ENCODE measurements around the gene SREBF1.

SREBF1 gene

DNA sequence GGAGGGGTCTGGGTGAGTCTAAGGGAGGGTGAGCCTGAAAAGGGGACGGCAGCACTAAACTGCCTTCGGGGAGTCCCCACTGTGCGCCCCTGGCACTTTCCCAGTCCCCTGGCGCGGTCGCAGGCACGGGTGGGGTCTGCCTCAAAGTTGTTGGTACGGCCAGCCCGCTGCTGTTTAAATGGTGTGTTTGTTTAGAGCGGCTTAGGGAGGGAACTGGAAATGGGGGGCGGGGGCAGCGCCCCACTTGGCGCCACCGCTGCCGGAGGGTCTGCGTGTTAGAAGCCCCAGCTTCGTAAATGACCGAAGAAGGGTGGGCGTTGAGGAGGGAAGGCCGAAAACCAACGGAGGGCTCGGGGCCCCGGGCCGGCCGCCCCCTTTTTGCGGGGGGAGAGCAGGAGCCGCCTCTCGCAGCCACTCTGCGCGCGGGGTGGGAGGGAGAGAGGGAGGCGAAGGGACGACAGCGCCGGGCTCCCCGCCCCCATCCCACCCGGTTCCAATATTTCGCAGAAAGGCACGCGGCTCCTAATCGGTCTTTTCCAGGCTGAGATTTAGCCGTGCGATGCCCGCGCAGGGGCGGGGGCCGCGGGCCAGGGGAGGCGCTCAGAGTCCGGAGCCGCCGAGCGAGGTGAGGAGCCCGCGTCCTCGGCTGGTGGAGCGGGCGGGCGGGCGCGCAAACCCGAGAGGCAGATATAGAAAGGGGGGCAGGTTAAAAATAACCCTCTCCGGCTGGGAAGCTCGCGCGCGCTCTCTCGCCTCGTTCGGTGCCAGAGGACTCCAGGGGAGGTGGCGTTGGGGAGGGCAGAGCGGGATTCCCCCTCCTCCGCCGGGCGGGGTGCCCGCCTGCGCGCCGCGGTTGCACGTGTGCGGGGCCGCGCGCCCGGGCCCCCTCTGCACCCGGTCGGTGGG is 54.9 kb downstream of the SREBF1 start:
- peaks cover 25% of the 10 kb centered on the region for H3K27me3 ChIP-seq (ENCODE audit: control insufficient read depth, insufficient read depth, low read length)
- peak overlapping the region; percentile 21 for H3K9ac ChIP-seq (ENCODE audit: low read length)
- no peak overlapping the region; the same call in 1 of the 2 replicates for H3K27ac ChIP-seq (ENCODE audit: low read depth, low read length)
- peaks cover 54% of the 10 kb centered on the region for H3K4me1 ChIP-seq (ENCODE audit: control insufficient read depth, insufficient read depth, low read length)
- H3K36me3 ChIP-seq (ENCODE audit: control insufficient read depth, insufficient read depth, low read length), result no peaks in the 10 kb centered on the region
- peak overlapping the region; percentile 75 for H3K4me3 ChIP-seq (ENCODE audit: low read depth, low read length)
- H3K9me3 ChIP-seq (ENCODE audit: control insufficient read depth, insufficient read depth, low read depth, low read length), result no peaks in the 10 kb centered on the region

DNA sequence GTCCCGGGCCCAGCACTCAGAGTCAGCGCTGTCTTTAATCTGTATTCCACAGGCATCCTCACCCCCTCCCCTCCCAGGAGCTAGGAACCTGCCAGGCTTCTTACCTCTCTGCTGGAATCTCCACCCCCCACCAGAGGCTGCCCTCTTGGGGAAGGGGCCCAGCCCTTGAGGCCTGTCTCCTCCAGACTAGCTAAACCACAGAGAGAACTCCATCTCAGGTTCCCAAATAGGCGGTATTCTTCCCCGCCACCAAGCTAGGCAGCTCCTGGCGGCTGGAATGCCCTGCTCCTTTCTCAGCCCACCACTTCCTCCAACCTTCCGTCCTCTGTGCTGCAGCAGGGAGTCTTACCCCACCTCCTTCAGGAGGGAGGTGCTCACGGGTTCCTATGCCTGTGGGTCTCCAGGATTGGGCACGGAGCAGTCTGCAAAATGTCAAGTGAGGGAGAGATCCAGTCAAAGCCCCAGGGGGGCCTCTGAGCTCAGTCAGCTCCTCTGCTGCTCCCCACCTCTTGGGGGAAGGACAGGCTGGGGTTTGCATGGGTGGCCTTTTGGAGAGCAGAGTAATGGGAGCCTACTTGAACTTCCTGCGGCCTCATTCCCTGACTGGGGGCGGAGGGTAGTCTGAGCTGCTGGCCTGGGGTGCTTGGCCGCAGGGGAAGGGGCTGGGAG is 55.7 kb downstream of the SREBF1 start:
- H3K36me3 ChIP-seq (ENCODE audit: control insufficient read depth, insufficient read depth, low read length), result no peaks in the 10 kb centered on the region
- H3K27me3 ChIP-seq (ENCODE audit: control insufficient read depth, insufficient read depth, low read length), result peaks cover 21% of the 10 kb centered on the region
- H3K9ac ChIP-seq (ENCODE audit: low read length), result no peak overlapping the region
- H3K4me1 ChIP-seq (ENCODE audit: control insufficient read depth, insufficient read depth, low read length), result peaks cover 47% of the 10 kb centered on the region
- peak overlapping the region; percentile 75 for H3K4me3 ChIP-seq (ENCODE audit: low read depth, low read length)
- H3K27ac ChIP-seq (ENCODE audit: low read depth, low read length), result no peak overlapping the region
- H3K9me3 ChIP-seq (ENCODE audit: control insufficient read depth, insufficient read depth, low read depth, low read length), result no peaks in the 10 kb centered on the region

DNA sequence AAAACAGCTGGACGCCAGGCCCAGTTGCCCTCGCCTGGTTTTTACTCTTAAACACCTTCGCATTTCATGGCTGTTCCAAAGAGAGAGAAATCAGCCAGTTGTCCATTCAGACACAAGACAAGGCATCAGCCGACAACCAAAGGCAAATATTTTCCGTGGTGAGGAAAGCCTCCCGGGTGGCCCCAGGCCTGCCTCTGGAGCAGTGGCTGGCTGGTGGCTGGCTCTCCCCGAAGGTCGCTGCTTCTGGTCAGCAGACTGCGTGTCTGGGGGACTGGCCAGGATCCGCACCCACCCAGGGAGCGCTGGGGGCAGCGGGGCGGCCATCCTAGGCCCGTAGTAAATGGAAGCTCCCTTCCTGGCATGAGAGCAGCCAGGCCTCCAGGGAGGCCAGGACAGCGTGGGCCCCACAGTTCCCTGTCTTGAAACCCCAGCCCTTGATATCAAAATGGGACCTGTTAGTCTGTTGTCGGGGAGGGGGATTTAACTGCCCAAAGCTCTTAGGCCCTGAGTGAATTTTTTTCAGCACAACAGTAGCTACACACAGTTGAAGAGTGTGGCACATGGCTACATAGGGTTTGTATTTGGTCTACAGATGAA is 57.7 kb downstream of the SREBF1 start:
- peaks cover 29% of the 10 kb centered on the region for H3K4me1 ChIP-seq (ENCODE audit: control insufficient read depth, insufficient read depth, low read length)
- H3K9ac ChIP-seq (ENCODE audit: low read length), result no peak overlapping the region
- no peaks in the 10 kb centered on the region for H3K36me3 ChIP-seq (ENCODE audit: control insufficient read depth, insufficient read depth, low read length)
- H3K27ac ChIP-seq (ENCODE audit: low read depth, low read length), result no peak overlapping the region
- no peak overlapping the region for H3K4me3 ChIP-seq (ENCODE audit: low read depth, low read length)
- peaks cover 1% of the 10 kb centered on the region; the same call in 1 of the 2 replicates for H3K27me3 ChIP-seq (ENCODE audit: control insufficient read depth, insufficient read depth, low read length)
- no peaks in the 10 kb centered on the region for H3K9me3 ChIP-seq (ENCODE audit: control insufficient read depth, insufficient read depth, low read depth, low read length)

DNA sequence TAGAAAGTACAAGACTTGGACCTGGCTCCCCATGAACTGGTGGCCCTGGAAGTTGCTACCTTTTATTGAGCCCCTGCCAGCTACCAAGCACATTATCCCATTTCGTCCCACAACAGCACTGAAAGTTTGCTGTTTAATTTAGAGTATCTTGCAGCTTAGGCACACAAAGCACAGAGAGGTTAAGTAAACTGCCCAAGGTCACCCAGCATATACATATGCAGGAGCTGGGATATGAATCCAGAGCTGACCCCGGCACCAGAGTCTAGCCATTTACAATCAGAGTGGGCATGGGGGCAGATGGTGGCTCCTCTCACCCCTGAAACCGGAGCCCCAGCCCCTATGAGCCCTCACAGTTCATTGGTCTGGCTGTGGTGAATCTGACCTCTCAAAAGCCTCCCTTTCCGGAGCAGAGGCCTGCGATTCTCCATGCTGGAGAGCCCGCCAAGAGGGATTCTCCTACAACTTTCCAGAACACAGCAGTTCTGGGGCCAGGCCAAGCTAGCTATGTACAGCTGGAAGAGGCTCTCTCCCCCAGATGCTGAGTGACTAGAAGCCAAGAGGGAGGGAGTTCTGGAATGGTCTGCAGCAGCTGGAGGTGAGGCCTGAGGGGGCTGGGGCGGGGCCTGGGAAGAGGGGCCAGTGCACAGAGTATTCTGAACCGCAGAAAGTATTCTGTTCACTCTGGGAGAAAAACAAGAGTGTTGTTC is 58.3 kb downstream of the SREBF1 start:
- no peak overlapping the region for H3K27ac ChIP-seq (ENCODE audit: low read depth, low read length)
- H3K27me3 ChIP-seq (ENCODE audit: control insufficient read depth, insufficient read depth, low read length), result no peaks in the 10 kb centered on the region; the same call in 1 of the 2 replicates
- no peaks in the 10 kb centered on the region for H3K36me3 ChIP-seq (ENCODE audit: control insufficient read depth, insufficient read depth, low read length)
- H3K9me3 ChIP-seq (ENCODE audit: control insufficient read depth, insufficient read depth, low read depth, low read length), result no peaks in the 10 kb centered on the region
- H3K9ac ChIP-seq (ENCODE audit: low read length), result no peak overlapping the region
- H3K4me1 ChIP-seq (ENCODE audit: control insufficient read depth, insufficient read depth, low read length), result peaks cover 27% of the 10 kb centered on the region
- no peak overlapping the region for H3K4me3 ChIP-seq (ENCODE audit: low read depth, low read length)

DNA sequence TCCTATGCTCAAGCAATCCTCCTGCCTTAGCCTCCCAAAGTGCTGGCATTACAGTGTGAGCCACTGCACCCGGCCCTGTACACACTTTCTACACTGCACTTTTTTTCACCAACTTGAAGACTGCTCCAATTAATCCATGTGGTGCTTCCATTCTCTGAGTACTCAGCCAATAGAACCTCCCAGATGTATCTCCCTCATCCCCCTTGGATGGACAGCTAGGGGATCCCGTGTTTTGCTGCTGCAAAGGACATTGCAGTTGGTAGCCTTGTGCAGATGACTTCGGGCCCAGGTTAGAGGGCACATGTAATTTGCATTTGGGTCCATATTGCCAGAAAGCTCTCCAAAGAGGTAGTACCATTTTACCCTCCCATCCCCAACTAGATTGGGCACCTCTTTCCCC is 59.9 kb downstream of the SREBF1 start:
- no peak overlapping the region for H3K9ac ChIP-seq (ENCODE audit: low read length)
- H3K27ac ChIP-seq (ENCODE audit: low read depth, low read length), result no peak overlapping the region
- H3K9me3 ChIP-seq (ENCODE audit: control insufficient read depth, insufficient read depth, low read depth, low read length), result no peaks in the 10 kb centered on the region
- H3K4me1 ChIP-seq (ENCODE audit: control insufficient read depth, insufficient read depth, low read length), result peaks cover 27% of the 10 kb centered on the region
- H3K27me3 ChIP-seq (ENCODE audit: control insufficient read depth, insufficient read depth, low read length), result no peaks in the 10 kb centered on the region; the same call in 1 of the 2 replicates
- H3K36me3 ChIP-seq (ENCODE audit: control insufficient read depth, insufficient read depth, low read length), result no peaks in the 10 kb centered on the region
- no peak overlapping the region for H3K4me3 ChIP-seq (ENCODE audit: low read depth, low read length)

DNA sequence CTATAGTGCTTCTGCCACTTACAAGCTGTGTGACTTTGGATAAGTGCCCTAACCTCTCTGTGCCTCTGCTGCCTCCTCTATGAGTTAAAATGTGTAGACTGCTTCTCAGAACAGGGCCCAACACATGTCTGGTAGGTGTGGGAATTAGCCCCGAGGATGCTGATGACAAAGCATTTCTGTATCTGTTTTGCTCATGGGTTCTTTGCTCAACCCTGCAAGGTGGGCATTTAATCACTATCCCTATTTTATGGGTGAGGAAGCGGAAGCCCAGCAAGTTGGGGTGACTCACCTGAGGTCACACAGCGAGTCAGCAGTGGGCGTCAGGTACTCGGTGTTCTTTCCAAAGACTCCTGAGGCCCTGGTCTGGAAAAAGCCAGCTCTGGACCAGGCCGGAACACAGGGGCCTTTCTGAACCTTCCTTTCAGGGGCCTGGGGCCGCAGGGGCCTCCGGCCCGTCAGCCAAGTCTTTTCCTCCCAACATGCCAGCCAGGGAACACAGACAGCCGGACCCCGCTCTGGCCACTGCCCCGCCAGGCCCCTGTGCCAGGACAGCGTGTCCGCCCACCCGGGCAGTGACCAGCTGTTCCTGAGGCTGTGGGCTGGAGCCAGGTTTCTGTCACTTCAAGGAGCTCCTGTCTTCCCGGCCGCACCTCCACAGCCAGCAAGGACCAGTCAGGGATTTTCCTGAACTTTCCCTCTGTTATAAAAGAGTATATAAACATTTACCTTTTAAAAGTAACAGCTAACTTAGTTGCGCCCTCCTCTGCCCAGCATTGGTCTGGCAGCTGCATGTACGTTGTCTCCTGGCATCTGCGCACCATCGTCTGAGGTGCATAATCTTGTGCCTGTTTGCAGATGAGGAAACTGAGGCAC is 62.5 kb downstream of the SREBF1 start:
- H3K9ac ChIP-seq (ENCODE audit: low read length), result no peak overlapping the region
- no peak overlapping the region for H3K27ac ChIP-seq (ENCODE audit: low read depth, low read length)
- H3K4me3 ChIP-seq (ENCODE audit: low read depth, low read length), result no peak overlapping the region
- H3K27me3 ChIP-seq (ENCODE audit: control insufficient read depth, insufficient read depth, low read length), result no peaks in the 10 kb centered on the region; the same call in 1 of the 2 replicates
- H3K36me3 ChIP-seq (ENCODE audit: control insufficient read depth, insufficient read depth, low read length), result no peaks in the 10 kb centered on the region
- no peaks in the 10 kb centered on the region for H3K9me3 ChIP-seq (ENCODE audit: control insufficient read depth, insufficient read depth, low read depth, low read length)
- H3K4me1 ChIP-seq (ENCODE audit: control insufficient read depth, insufficient read depth, low read length), result peaks cover 12% of the 10 kb centered on the region

DNA sequence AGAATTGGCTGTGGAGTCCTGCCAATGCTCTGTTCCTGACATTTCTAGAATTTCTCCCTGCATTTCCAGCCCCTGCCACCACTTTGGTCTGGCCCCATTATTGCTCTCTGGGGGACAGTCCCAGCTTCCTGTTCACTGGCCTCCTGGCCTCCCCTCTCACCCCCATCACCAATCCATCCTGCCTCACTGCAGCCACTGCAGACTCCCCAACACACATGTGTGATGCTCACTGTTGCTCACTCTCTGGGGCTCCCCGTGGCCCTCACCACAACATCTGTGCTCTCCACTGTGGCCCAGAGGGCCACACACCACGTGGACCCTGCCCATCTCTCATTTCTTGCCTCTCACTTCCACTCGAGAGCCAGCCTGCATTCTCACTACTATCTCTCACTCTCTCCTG is 64.6 kb downstream of the SREBF1 start:
- Histone ChIP-seq H3K27me3 (ENCODE audit: control insufficient read depth, insufficient read depth, low read length) (no peaks in the 10 kb centered on the region), H3K4me3 (ENCODE audit: low read depth, low read length) (no peak overlapping the region), H3K36me3 (ENCODE audit: control insufficient read depth, insufficient read depth, low read length) (no peaks in the 10 kb centered on the region), H3K9ac (ENCODE audit: low read length) (no peak overlapping the region), H3K9me3 (ENCODE audit: control insufficient read depth, insufficient read depth, low read depth, low read length) (no peaks in the 10 kb centered on the region), H3K27ac (ENCODE audit: low read depth, low read length) (no peak overlapping the region), H3K4me1 (ENCODE audit: control insufficient read depth, insufficient read depth, low read length) (no peaks in the 10 kb centered on the region; the same call in 1 of the 2 replicates)

DNA sequence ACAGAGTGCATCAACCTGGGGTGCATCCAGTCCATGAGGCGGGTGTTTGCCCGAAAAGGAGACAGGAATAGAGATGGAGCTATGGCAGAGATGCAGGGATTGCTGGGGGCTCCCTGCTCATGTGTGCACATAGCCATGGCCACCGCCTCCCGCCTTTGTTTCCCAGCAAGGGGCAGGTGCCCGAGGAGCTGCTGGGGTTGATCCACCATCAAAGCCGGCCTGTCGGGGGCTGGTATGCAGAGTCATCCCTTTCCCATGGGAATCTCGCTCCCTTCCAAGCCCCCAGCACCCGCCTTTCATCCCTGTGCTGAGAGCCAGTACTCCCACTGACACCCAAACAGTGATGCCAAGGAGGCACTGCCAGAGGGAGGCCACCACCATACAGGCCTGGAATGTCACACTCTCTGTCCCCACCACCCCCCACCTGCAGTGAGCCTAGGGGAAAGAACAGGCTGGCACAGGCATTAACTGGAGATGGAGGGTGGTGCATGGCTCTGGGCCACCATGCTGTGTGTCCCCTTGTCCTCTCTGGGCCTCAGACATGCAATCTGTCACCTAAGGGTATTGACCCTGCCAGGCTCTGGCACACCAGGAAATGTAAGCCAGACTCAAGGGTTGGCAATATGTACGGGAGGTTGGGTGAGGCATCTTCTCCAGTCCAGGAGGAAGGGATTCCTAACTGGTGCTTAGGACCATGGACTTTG is 65.1 kb downstream of the SREBF1 start:
- Histone ChIP-seq H3K4me1 (ENCODE audit: control insufficient read depth, insufficient read depth, low read length) (peaks cover 3% of the 10 kb centered on the region; the same call in 1 of the 2 replicates), H3K27ac (ENCODE audit: low read depth, low read length) (no peak overlapping the region), H3K4me3 (ENCODE audit: low read depth, low read length) (no peak overlapping the region)

DNA sequence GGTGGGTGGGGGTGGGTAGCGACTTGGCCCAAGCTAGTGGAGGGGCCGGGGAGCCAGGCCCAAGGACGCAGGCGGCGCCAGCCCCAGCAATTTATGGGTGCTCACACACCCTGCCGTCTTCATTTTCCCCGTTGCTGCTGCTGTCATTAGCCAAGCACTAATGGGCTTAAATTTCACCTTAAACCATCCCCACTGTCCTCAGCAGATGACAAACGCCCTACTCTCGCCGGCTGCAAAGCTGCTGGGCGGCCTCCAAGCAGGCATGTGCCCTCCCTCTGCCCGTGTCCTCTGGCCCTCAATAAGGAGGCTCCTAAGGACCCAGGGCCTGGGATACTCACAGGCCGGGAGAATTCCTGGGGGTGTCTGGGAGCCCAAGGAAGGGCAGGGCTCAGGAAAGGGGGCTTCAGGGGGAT is 66.1 kb downstream of the SREBF1 start:
- H3K4me1 ChIP-seq (ENCODE audit: control insufficient read depth, insufficient read depth, low read length), result peaks cover 11% of the 10 kb centered on the region; the same call in 1 of the 2 replicates
- no peak overlapping the region for H3K27ac ChIP-seq (ENCODE audit: low read depth, low read length)
- H3K9me3 ChIP-seq (ENCODE audit: control insufficient read depth, insufficient read depth, low read depth, low read length), result no peaks in the 10 kb centered on the region
- H3K9ac ChIP-seq (ENCODE audit: low read length), result no peak overlapping the region
- no peaks in the 10 kb centered on the region for H3K27me3 ChIP-seq (ENCODE audit: control insufficient read depth, insufficient read depth, low read length)
- H3K36me3 ChIP-seq (ENCODE audit: control insufficient read depth, insufficient read depth, low read length), result no peaks in the 10 kb centered on the region
- H3K4me3 ChIP-seq (ENCODE audit: low read depth, low read length), result no peak overlapping the region

More for the DNA sequence above, 65.1 kb downstream of the SREBF1 start:
- Histone ChIP-seq H3K9me3 (ENCODE audit: control insufficient read depth, insufficient read depth, low read depth, low read length) (no peaks in the 10 kb centered on the region), H3K36me3 (ENCODE audit: control insufficient read depth, insufficient read depth, low read length) (no peaks in the 10 kb centered on the region), H3K9ac (ENCODE audit: low read length) (no peak overlapping the region), H3K27me3 (ENCODE audit: control insufficient read depth, insufficient read depth, low read length) (no peaks in the 10 kb centered on the region)
